Psoas muscle (tissue), 8 donors: ENCODE results near the gene SLC38A1. TPM values are rescaled to one million over a fixed set of nuclear protein-coding genes. Genes with fewer than 3 reads are reported as not detected.
"Not testable (repeated sequence)": the region's sequence is repeated elsewhere in the genome, so short reads cannot be mapped to it uniquely, and the experiment has no call there.

Source experiments
- ATAC-seq, 4 donors: fragments of 200-7000 bp; cut with Tn5 transposase; one replicate each; pipeline ENCODE4 v1.9.1; 2020; ENCODE audit warnings: moderate library complexity in 3 of 4, mild to moderate bottlenecking in 2 of 4
- DNase-seq, 2 donors: peaks; one replicate each; pipeline ENCODE4 v3.0.0-alpha.2; 2020
- H3K27ac ChIP-seq: fragments of 200-600 bp; one replicate; pipeline ENCODE4 v1.8.0; 2022
- H3K27me3 ChIP-seq, 3 donors: fragments of 200-600 bp in 1 of 3; one replicate each; pipeline versions ENCODE4 v1.6.1 to v1.8.0; 2013 to 2022; ENCODE audit warnings: low read length in 2 of 3, mild to moderate bottlenecking in 2 of 3, moderate library complexity in 1 of 3; ENCODE audit not compliant: insufficient read depth in 3 of 3
- H3K36me3 ChIP-seq, 2 donors: fragments of 200-600 bp in 1 of 2; one replicate each; pipeline versions ENCODE4 v1.6.1 to v1.8.0; 2013 to 2022; ENCODE audit warnings: low read depth in 1 of 2, mild to moderate bottlenecking in 1 of 2, moderate library complexity in 1 of 2; ENCODE audit not compliant: insufficient read depth in 1 of 2
- H3K4me1 ChIP-seq: fragments of 200-600 bp; one replicate; pipeline ENCODE4 v1.8.0; 2022
- H3K4me3 ChIP-seq: fragments of 200-600 bp; one replicate; pipeline ENCODE4 v1.8.0; 2022; ENCODE audit warnings: mild to moderate bottlenecking
- H3K9me3 ChIP-seq: fragments of 200-600 bp; one replicate; pipeline ENCODE4 v1.8.0; 2022
- WGBS, 3 donors: extraction: QIAGEN DNeasy Blood & Tissue Kit; methylation state at CpG; one replicate each; pipeline versions ENCODE4 v1.1.6 to v1.1.7; 2013; 5-methylcytosine and 5-hydroxymethylcytosine counted together
- intact Hi-C, 2 donors: fragments of 100-400 bp; cut with DNase I; formaldehyde crosslinking; loops; one replicate each; pipeline versions ENCODE4 v1.11.0 to v1.14.2; 2022
- polyA plus RNA-seq, 3 donors: library from polyadenylated mRNA; stranded (reverse); fragments of 200-250 nt; gene quantifications; one replicate each; pipeline ENCODE4 v1.2.3, GENCODE V29; 2013
- total RNA-seq, 4 donors: library from RNA; stranded (reverse); fragmentation: NEBNext Ultra II Directional in 2 of 4; extraction: Animal tissue kit (Norgen Biotek cat#: 25700) in 2 of 4; gene quantifications; one replicate each; pipeline versions ENCODE4 v1.2.1 to v1.2.4, GENCODE V29; 2021 to 2023
- TF ChIP-seq, protein P1 (sequence below): fragments of 200-600 bp; IDR thresholded peaks from one replicate; pipeline ENCODE4 v1.8.0; 2022; ENCODE audit warnings: antibody characterized with exemption
- donor health status: healthy with polysubstance abuse.
- donor health status: DM: no; HTN: no; CAD: no; lungs with moderate emphysema.
- donor health status: Bipolar disorder and iron deficiency.
- donor health status: healthy.
- donor health status: DM: yes; HTN: yes; CAD: no.
- donor health status: DM: no; HTN: no; CAD: no.
- donor health status: DM: no; HTN: no; CAD: no.
- donor health status: DM: yes; HTN: yes; CAD: no.

The SLC38A1 gene
- total and polyA plus RNA-seq, 7 donors: 17.3 to 338 (median 50.6) TPM

DNA sequence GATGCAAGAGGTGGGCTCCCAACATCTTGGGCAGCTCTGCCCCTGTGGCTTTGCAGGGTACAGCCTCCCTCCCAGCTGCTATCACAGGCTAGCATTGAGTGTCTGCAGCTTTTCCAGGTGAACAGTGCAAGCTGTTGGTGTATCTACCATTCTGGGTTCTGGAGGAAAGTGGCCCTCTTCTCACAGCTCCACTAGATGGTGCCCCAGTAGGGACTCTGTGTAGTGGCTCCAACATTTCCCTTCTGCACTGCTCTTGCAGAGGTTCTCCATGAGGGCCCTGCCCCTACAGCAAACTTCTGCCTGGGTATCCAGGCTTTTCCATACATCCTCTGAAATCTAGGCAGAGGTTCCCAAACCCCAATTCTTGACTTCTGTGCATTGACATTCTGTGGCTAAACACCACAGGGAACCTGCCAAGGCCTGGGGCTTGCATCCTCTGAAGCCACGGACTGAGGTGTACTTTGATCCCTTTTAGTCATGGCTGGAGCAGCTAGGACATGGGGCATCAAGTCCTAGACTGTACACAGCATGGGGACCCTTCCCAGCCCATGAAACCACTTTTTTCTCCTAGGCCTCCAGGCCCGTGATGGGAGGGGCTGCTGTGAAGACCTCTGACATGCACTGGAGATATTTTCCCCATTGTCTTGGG is 24.0 kb upstream of the SLC38A1 start:
- Histone ChIP-seq H3K36me3 (no peaks in the 10 kb centered on the region), H3K27me3 (no peaks in the 10 kb centered on the region), H3K9me3 (no peaks in the 10 kb centered on the region), H3K4me1 (no peaks in the 10 kb centered on the region), H3K4me3 (no peak overlapping the region), H3K27ac (no peak overlapping the region)
- WGBS, 3 donors: 79 to 82% (median 82%) methylated on average over 2 of the region's 2 CpGs
- intact Hi-C loops: no loop called here
- ATAC-seq: no peak
- TF ChIP-seq, protein P1, sequence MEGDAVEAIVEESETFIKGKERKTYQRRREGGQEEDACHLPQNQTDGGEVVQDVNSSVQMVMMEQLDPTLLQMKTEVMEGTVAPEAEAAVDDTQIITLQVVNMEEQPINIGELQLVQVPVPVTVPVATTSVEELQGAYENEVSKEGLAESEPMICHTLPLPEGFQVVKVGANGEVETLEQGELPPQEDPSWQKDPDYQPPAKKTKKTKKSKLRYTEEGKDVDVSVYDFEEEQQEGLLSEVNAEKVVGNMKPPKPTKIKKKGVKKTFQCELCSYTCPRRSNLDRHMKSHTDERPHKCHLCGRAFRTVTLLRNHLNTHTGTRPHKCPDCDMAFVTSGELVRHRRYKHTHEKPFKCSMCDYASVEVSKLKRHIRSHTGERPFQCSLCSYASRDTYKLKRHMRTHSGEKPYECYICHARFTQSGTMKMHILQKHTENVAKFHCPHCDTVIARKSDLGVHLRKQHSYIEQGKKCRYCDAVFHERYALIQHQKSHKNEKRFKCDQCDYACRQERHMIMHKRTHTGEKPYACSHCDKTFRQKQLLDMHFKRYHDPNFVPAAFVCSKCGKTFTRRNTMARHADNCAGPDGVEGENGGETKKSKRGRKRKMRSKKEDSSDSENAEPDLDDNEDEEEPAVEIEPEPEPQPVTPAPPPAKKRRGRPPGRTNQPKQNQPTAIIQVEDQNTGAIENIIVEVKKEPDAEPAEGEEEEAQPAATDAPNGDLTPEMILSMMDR: no peak
- no peak for DNase-seq

DNA sequence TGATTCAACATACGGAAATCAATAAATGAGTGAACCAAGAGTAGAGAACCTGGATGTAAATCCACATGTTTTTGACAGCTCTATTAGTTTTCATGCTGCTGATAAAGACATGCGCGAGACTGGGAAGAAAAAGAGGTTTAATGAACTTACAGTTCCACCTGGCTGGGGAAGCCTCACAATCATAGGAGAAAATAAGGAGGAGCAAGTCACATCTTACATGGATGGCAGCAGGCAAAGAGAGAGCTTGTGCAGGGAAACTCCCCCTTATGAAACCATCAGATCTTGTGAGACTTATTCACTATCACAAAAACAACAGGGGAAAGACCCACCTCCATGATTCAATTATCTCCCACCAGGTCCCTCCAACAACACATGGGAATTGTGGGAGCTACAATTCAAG is 23.1 kb upstream of the SLC38A1 start:
- ATAC-seq, H3K9me3 ChIP-seq, H3K4me1 ChIP-seq, intact Hi-C loops, H3K27ac ChIP-seq, H3K4me3 ChIP-seq, H3K27me3 ChIP-seq, H3K36me3 ChIP-seq, DNase-seq: not testable (repeated sequence)
- 98 to 99% (median 98%) methylated on average over 3 of the region's 3 CpGs for WGBS, 3 donors

DNA sequence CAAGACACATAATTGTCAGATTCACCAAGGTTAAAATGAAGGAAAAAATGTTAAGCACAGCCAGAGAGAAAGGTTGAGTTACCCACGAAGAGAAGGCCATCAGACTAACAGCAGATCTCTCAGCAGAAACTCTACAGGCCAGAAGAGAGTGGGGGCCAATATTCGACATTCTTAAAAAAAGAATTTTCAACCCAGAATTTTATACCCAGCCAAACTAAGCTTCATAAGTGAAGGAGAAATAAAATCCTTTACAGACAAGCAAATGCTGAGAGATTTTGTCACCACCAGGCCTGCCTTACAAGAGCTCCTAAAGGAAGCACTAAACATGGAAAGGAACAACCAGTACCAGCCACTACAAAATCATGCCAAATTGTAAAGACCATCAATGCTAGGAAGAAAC is 16.3 kb upstream of the SLC38A1 start:
- intact Hi-C loops, H3K27ac ChIP-seq, ATAC-seq, DNase-seq, H3K4me1 ChIP-seq, H3K27me3 ChIP-seq, H3K4me3 ChIP-seq, H3K36me3 ChIP-seq: not testable (repeated sequence)
- peaks cover 36% of the 10 kb centered on the region for H3K9me3 ChIP-seq
- WGBS, 3 donors: 64 to 79% (median 67%) methylated on average over 2 of the region's 2 CpGs

DNA sequence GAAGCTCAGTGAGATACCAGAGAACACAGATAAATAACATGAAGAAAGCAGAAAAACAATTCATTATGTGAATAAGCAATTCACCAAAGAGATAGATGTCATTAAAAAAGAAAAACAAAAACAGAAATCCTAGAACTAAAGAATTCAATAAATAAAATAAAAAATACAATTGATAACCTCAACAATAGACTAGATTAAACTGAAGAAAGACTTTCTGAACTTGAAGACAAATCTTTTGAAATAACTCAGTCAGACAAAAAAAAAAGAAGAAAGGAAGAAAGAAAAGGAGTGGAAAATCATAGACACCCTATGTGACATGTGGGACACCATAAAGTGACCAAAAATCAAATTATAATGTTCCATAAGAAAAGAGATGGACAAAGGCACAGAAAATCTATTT is 14.0 kb upstream of the SLC38A1 start:
- TF ChIP-seq, protein P1: no peak
- no peaks in the 10 kb centered on the region for H3K27me3 ChIP-seq
- H3K4me1 ChIP-seq: no peaks in the 10 kb centered on the region
- ATAC-seq: no peak
- intact Hi-C loops: no loop called here
- no peak overlapping the region for H3K27ac ChIP-seq
- H3K36me3 ChIP-seq: no peaks in the 10 kb centered on the region
- H3K9me3 ChIP-seq: peaks cover 36% of the 10 kb centered on the region
- H3K4me3 ChIP-seq: no peak overlapping the region
- no peak for DNase-seq

DNA sequence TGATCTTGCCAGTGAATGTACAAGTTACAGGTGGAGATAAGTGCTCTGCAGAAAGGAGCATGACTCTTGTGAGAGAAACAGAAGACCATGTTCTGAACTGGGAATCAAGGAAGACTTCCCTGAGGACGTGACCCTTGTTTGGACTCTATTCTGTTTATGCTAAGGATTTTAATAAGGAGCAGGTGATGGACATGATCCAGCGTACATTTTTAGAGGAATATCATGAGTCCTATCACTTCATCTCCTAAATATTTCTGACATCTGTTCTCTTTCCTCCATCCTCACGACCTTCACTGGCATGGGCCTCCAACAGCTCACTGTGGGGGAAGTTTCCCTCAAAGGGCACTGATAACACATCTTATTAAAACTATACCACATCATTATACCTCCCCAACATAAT is 7.9 kb upstream of the SLC38A1 start:
- ATAC-seq (no peak), DNase-seq (no peak)
- H3K36me3 ChIP-seq: no peaks in the 10 kb centered on the region
- H3K9me3 ChIP-seq: no peaks in the 10 kb centered on the region
- no peak overlapping the region for H3K27ac ChIP-seq
- 46 to 62% (median 50%) methylated on average over 3 of the region's 3 CpGs for WGBS, 3 donors
- TF ChIP-seq, protein P1: no peak
- no peaks in the 10 kb centered on the region for H3K27me3 ChIP-seq
- H3K4me1 ChIP-seq: no peaks in the 10 kb centered on the region
- no peak overlapping the region for H3K4me3 ChIP-seq
- intact Hi-C loops: no loop called here

DNA sequence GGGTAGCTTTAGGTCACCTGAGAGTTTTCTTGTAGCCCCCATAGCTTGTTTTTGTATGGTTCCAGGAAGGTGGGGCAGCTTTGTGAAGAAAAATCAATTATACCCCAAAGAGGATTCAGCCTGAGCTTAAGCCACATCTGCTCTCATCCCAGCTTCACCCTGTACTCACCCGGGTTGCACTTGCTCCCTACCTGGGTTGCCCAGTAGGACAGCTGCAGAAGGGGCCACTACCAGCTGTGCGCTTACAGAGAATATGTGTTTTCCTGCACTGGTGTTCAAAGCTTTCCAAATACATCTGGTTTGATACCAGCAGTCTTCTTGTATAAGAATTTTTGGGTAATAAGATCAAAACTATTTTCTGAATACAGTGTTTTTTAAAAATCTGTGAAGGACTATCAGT is 3.0 kb upstream of the SLC38A1 start:
- 46 to 75% (median 51%) methylated on average over 2 of the region's 2 CpGs for WGBS, 3 donors
- intact Hi-C loops: no loop called here
- TF ChIP-seq, protein P1: no peak

More for the DNA sequence above, 3.0 kb upstream of the SLC38A1 start:
- no peak for ATAC-seq
- peaks cover 6% of the 10 kb centered on the region for H3K4me1 ChIP-seq
- no peaks in the 10 kb centered on the region for H3K36me3 ChIP-seq
- DNase-seq: no peak
- H3K27ac ChIP-seq: no peak overlapping the region
- H3K27me3 ChIP-seq: peaks cover 0 to 10% (median 0%) of the 10 kb centered on the region in 3 donors
- H3K4me3 ChIP-seq: no peak overlapping the region
- no peaks in the 10 kb centered on the region for H3K9me3 ChIP-seq
